Upper lobe of left lung (tissue), 6 donors: ENCODE results near the gene ATP11A. TPM values are rescaled to one million over a fixed set of nuclear protein-coding genes. Genes with fewer than 3 reads are reported as not detected.

ENCODE experiments used
- ATAC-seq, 2 donors: fragments of 200-7000 bp; cut with Tn5 transposase; one replicate each; pipeline ENCODE4 v1.9.1; 2022; ENCODE audit warnings: mild to moderate bottlenecking in 2 of 2, moderate library complexity in 2 of 2; ENCODE audit not compliant: low FRiP score in 2 of 2
- DNase-seq, 2 donors: peaks; one replicate each; pipeline ENCODE4 v3.0.0-alpha.2; 2019 to 2020
- H3K27ac ChIP-seq, 4 donors: fragments of 200-600 bp; sonication (generic); one replicate each; pipeline ENCODE4 v1.5.1; 2016 to 2019
- H3K27me3 ChIP-seq, 4 donors: fragments of 200-600 bp; sonication (generic); one replicate each; pipeline ENCODE4 v1.5.1; 2017 to 2019
- H3K36me3 ChIP-seq, 4 donors: fragments of 200-600 bp; sonication (generic); one replicate each; pipeline ENCODE4 v1.5.1; 2016 to 2019
- H3K4me1 ChIP-seq, 4 donors: fragments of 200-600 bp; sonication (generic); one replicate each; pipeline ENCODE4 v1.5.1; 2018 to 2019
- H3K4me3 ChIP-seq, 4 donors: fragments of 200-600 bp; sonication (generic); one replicate each; pipeline ENCODE4 v1.5.1; 2017 to 2019; ENCODE audit warnings: mild to moderate bottlenecking in 2 of 4, moderate library complexity in 1 of 4
- H3K9me3 ChIP-seq, 4 donors: fragments of 200-600 bp; sonication (generic); one replicate each; pipeline ENCODE4 v1.5.1; 2018 to 2019
- CTCF ChIP-seq, 6 experiments: fragments of 450-650 bp in 4 of 6; fragments of 200-600 bp in 2 of 6; sonication (generic) in 2 of 6; IDR thresholded peaks; one replicate each; pipeline ENCODE4 v1.5.1; 2016 to 2019; ENCODE audit warnings: antibody characterized with exemption in 6 of 6
- EP300 ChIP-seq, 4 donors: sonication (generic); formaldehyde crosslinking; IDR thresholded peaks; one replicate each; pipeline ENCODE4 v1.5.1; 2017; ENCODE audit warnings: antibody characterized with exemption in 4 of 4, control low read depth in 2 of 4
- POLR2A ChIP-seq, 4 donors: fragments of 450-650 bp; IDR thresholded peaks; one replicate each; pipeline ENCODE4 v1.5.1; 2016 to 2017; ENCODE audit warnings: antibody characterized with exemption in 4 of 4, mild to moderate bottlenecking in 2 of 4
- POLR2AphosphoS5 ChIP-seq, 2 donors: sonication (generic); formaldehyde crosslinking; IDR thresholded peaks; one replicate each; pipeline ENCODE4 v1.5.1; 2017; ENCODE audit warnings: antibody characterized with exemption in 2 of 2
- WGBS, 2 donors: methylation state at CpG; one replicate each; pipeline ENCODE4 v1.1.5; 2017 to 2018; 5-methylcytosine and 5-hydroxymethylcytosine counted together
- total RNA-seq, 6 donors: library from RNA; depleted of rRNA in 4 of 6; stranded (reverse); fragments of >200 nt in 4 of 6; gene quantifications; one replicate each; pipeline versions ENCODE4 v1.1.0 to v1.2.1, GENCODE V29; 2016 to 2021
- donor health status: DM: no; HTN: no; CAD: no; lungs with moderate emphysema.
- donor health status: DM: no; HTN: yes; CAD: no; lungs with severe emphysema.

The ATP11A gene
- total RNA-seq, 6 donors from 2014 or later = 159 to 285 (median 260) TPM

GRCh38 chr13:112843392-112844111 lies 153.7 kb downstream of the ATP11A start:
- H3K9me3 ChIP-seq = no peaks in the 10 kb centered on the region
- no peaks in the 10 kb centered on the region for H3K27me3 ChIP-seq
- H3K4me1 ChIP-seq = peaks cover 0 to 7% (median 0%) of the 10 kb centered on the region in 4 donors
- no peak overlapping the region for H3K4me3 ChIP-seq
- no peak for ATAC-seq
- peaks cover 17 to 76% (median 58%) of the 10 kb centered on the region in 4 donors for H3K36me3 ChIP-seq
- no peak for TF ChIP-seq EP300 (IDR thresholded peaks at IDR 0.05)
- TF ChIP-seq CTCF (IDR thresholded peaks at IDR 0.05) = no peak
- no peak for TF ChIP-seq POLR2A (IDR thresholded peaks at IDR 0.05)
- TF ChIP-seq POLR2AphosphoS5 (IDR thresholded peaks at IDR 0.05) = no peak
- DNase-seq = no peak
- H3K27ac ChIP-seq = no peak overlapping the region
- WGBS, 2 donors = 94 to 95% methylated on average over 24 to 28 of the region's 28 CpGs

GRCh38 chr13:112844411-112844810 lies 154.6 kb downstream of the ATP11A start:
- Histone ChIP-seq H3K4me3 (no peak overlapping the region), H3K27me3 (no peaks in the 10 kb centered on the region), H3K36me3 (peaks cover 17 to 67% (median 50%) of the 10 kb centered on the region in 4 donors), H3K27ac (no peak overlapping the region), H3K4me1 (peaks cover 0 to 7% (median 2%) of the 10 kb centered on the region in 4 donors), H3K9me3 (no peaks in the 10 kb centered on the region)
- WGBS, 2 donors = 88 to 97% methylated on average over 22 to 23 of the region's 23 CpGs
- no peak for TF ChIP-seq EP300 (IDR thresholded peaks at IDR 0.05)
- ATAC-seq (no peak), DNase-seq (no peak)

- 91 to 95% methylated on average over 6 to 8 of the region's 10 CpGs for WGBS, 2 donors
- peaks cover 17 to 62% (median 51%) of the 10 kb centered on the region in 4 donors for H3K36me3 ChIP-seq
Measured at GRCh38 chr13:112844879-112845278, 155.0 kb downstream of the ATP11A start.

GRCh38 chr13:112845511-112846144 lies 155.8 kb downstream of the ATP11A start:
- no peak overlapping the region for H3K27ac ChIP-seq
- TF ChIP-seq POLR2A (IDR thresholded peaks at IDR 0.05) (no peak), CTCF (IDR thresholded peaks at IDR 0.05) (no peak), EP300 (IDR thresholded peaks at IDR 0.05) (no peak), POLR2AphosphoS5 (IDR thresholded peaks at IDR 0.05) (no peak)
- no peak overlapping the region for H3K4me3 ChIP-seq
- H3K27me3 ChIP-seq = no peaks in the 10 kb centered on the region
- no peaks in the 10 kb centered on the region for H3K9me3 ChIP-seq
- peaks cover 0 to 7% (median 2%) of the 10 kb centered on the region in 4 donors for H3K4me1 ChIP-seq
- H3K36me3 ChIP-seq = peaks cover 17 to 62% (median 49%) of the 10 kb centered on the region in 4 donors
- WGBS, 2 donors = 95 to 100% methylated on average over 13 to 18 of the region's 23 CpGs
- no peak for DNase-seq
- no peak for ATAC-seq

More at GRCh38 chr13:112844879-112845278, 155.0 kb downstream of the ATP11A start:
- no peaks in the 10 kb centered on the region for H3K9me3 ChIP-seq
- H3K4me1 ChIP-seq = peaks cover 0 to 7% (median 2%) of the 10 kb centered on the region in 4 donors
- DNase-seq (no peak), ATAC-seq (no peak)
- H3K27ac ChIP-seq = no peak overlapping the region
- no peak overlapping the region for H3K4me3 ChIP-seq
- H3K27me3 ChIP-seq = no peaks in the 10 kb centered on the region
- no peak for TF ChIP-seq POLR2A (IDR thresholded peaks at IDR 0.05)
- TF ChIP-seq CTCF (IDR thresholded peaks at IDR 0.05) = no peak
- TF ChIP-seq EP300 (IDR thresholded peaks at IDR 0.05) = no peak
- no peak for TF ChIP-seq POLR2AphosphoS5 (IDR thresholded peaks at IDR 0.05)

- Histone ChIP-seq H3K27ac (no peak overlapping the region), H3K9me3 (no peaks in the 10 kb centered on the region), H3K4me1 (peaks cover 0 to 7% (median 2%) of the 10 kb centered on the region in 4 donors), H3K36me3 (peaks cover 17 to 63% (median 44%) of the 10 kb centered on the region in 4 donors), H3K4me3 (no peak overlapping the region), H3K27me3 (no peaks in the 10 kb centered on the region)
- DNase-seq (no peak), ATAC-seq (no peak)
- WGBS, 2 donors = 92 to 94% methylated on average over 18 to 23 of the region's 23 CpGs
- TF ChIP-seq POLR2AphosphoS5 (IDR thresholded peaks at IDR 0.05) = no peak
- TF ChIP-seq POLR2A (IDR thresholded peaks at IDR 0.05) = no peak
- TF ChIP-seq CTCF (IDR thresholded peaks at IDR 0.05) = no peak
- no peak for TF ChIP-seq EP300 (IDR thresholded peaks at IDR 0.05)
Measured at GRCh38 chr13:112846411-112847115, 156.7 kb downstream of the ATP11A start.
